Lower leg skin (tissue), 4 donors: Measurements from ENCODE around the gene SLC52A3. TPM values are rescaled to one million over a fixed set of nuclear protein-coding genes. Genes with fewer than 3 reads are reported as not detected.
"Not testable (repeated sequence)": the region's sequence is repeated elsewhere in the genome, so short reads cannot be mapped to it uniquely, and the experiment has no call there.

Experiments used
- DNase-seq, 2 donors: peaks; one replicate each; pipeline ENCODE4 v3.0.0-alpha.2; 2019; ENCODE audit warnings: low spot score in 2 of 2
- H3K4me3 ChIP-seq: fragments of 200-600 bp; sonication (generic); 2 replicates; pipeline ENCODE4 v1.5.1; 2017; ENCODE audit warnings: mild to moderate bottlenecking, low read depth; ENCODE audit not compliant: poor library complexity, severe bottlenecking
- CTCF ChIP-seq, 3 donors: fragments of 450-650 bp; IDR thresholded peaks; one replicate each; pipeline ENCODE4 v1.5.1; 2016; ENCODE audit warnings: antibody characterized with exemption in 3 of 3, mild to moderate bottlenecking in 3 of 3, moderate library complexity in 2 of 3
- POLR2A ChIP-seq, 2 donors: fragments of 450-650 bp; IDR thresholded peaks; one replicate each; pipeline ENCODE4 v1.6.1; 2016 to 2017; ENCODE audit warnings: antibody characterized with exemption in 2 of 2, mild to moderate bottlenecking in 1 of 2, moderate library complexity in 1 of 2
- WGBS, 2 donors: methylation state at CpG; one replicate each; pipeline ENCODE4 v1.1.5; 2018; 5-methylcytosine and 5-hydroxymethylcytosine counted together
- intact Hi-C: fragments of 100-400 bp; cut with DNase I; formaldehyde crosslinking; loops from one replicate; pipeline ENCODE4 v1.15.0; 2023; ENCODE audit warnings: low total_unique reads
- total RNA-seq, 4 donors: library from RNA; depleted of rRNA; stranded (reverse); fragments of >200 nt; gene quantifications; one replicate each; pipeline ENCODE4 v1.1.0, GENCODE V29; 2016

SLC52A3 gene
- 1 to 10 TPM; 2.2 to 7.5 (median 3.0) TPM for total RNA-seq

- WGBS, 2 donors, result 36 to 57% methylated on average over 12 of the region's 12 CpGs
- H3K4me3 ChIP-seq, result no peak within 1 kb of the TSS
These were observed at the start of gene SLC52A3 for GRCh38 chr20:768426-768978. Gene SLC52A3 (minus strand): TSS chr20:768500. CDS start chr20:765774, 2,726 bp downstream.

GRCh38 chr20:815914-816606 is 47.8 kb upstream of the SLC52A3 start:
- DNase-seq, result peak in 1 of 2 donors; percentile 93
- H3K4me3 ChIP-seq, result no peak overlapping the region
- 25 to 26% methylated on average over 13 of the region's 13 CpGs for WGBS, 2 donors
- no peak for TF ChIP-seq POLR2A (IDR thresholded peaks at IDR 0.05)
- TF ChIP-seq CTCF (IDR thresholded peaks at IDR 0.05), result peak in 1 of 3 donors; percentile 87
- intact Hi-C loops, result loop anchor here (1.0 kb wide), 1 partner anchor 140 kb away; no protein-coding TSS in a partner anchor

More at GRCh38 chr20:768426-768978, at the start of gene SLC52A3:
- intact Hi-C loops, result no loop called here
- peak in 1 of 2 donors; percentile 88 for DNase-seq
- TF ChIP-seq CTCF (IDR thresholded peaks at IDR 0.05) (no peak), POLR2A (IDR thresholded peaks at IDR 0.05) (no peak)

- no peak overlapping the region for H3K4me3 ChIP-seq
- WGBS, 2 donors, result 85 to 87% methylated on average over 10 of the region's 10 CpGs
- intact Hi-C loops, result no loop called here
- DNase-seq, result peak in 1 of 2 donors; percentile 76
- no peak for TF ChIP-seq CTCF (IDR thresholded peaks at IDR 0.05)
These were observed 46.9 kb upstream of the SLC52A3 start for GRCh38 chr20:815226-815625.

- TF ChIP-seq CTCF (IDR thresholded peaks at IDR 0.05) (no peak), POLR2A (IDR thresholded peaks at IDR 0.05) (no peak)
- no peak overlapping the region for H3K4me3 ChIP-seq
- DNase-seq, result no peak
- WGBS, 2 donors, result 45 to 49% methylated on average over 8 of the region's 8 CpGs
- intact Hi-C loops, result no loop called here
These were observed 45.1 kb upstream of the SLC52A3 start for GRCh38 chr20:813390-813789.

- 37 to 46% methylated on average over 2 of the region's 2 CpGs for WGBS, 2 donors
- peak in 1 of 2 donors; percentile 70 for DNase-seq
- intact Hi-C loops, H3K4me3 ChIP-seq: not testable (repeated sequence)
These were observed 44.1 kb upstream of the SLC52A3 start for GRCh38 chr20:812435-812814.

- peak in 1 of 2 donors; percentile 60 for DNase-seq
- intact Hi-C loops, H3K4me3 ChIP-seq: not testable (repeated sequence)
- WGBS, 2 donors, result 49 to 54% methylated on average over 13 of the region's 13 CpGs
These were observed 43.6 kb upstream of the SLC52A3 start for GRCh38 chr20:811776-812434.
